ENCODE measurements around the gene HIBCH. TPM values are rescaled to one million over a fixed set of nuclear protein-coding genes. Genes with fewer than 3 reads are reported as not detected.

Gene HIBCH
- total and polyA plus RNA-seq, 2 of the 13 experiments (the other 11 are each of a cell fraction or from before 2014, with no cell fraction given): 18.8 to 49.5 TPM

GRCh38 chr2:190180313-190181122 lies 139.1 kb downstream of the HIBCH start (continued):
- TF ChIP-seq PAXIP1 (CRISPR knock-in tag; conservative IDR thresholded peaks at IDR 0.05) (no peak; the same call in 1 of the 2 replicates), FOXP4 (CRISPR knock-in tag; IDR thresholded peaks at IDR 0.05) (peak; percentile 1; the same call in 1 of the 2 replicates), ZNF512 (CRISPR knock-in tag; IDR thresholded peaks at IDR 0.05) (0 out of 2 replicates have a peak, but pooled peaks have one; percentile 61), ZNF782 (CRISPR knock-in tag; IDR thresholded peaks at IDR 0.05; ENCODE audit: borderline replicate concordance) (peak; percentile 69; the same call in 1 of the 2 replicates), MAF1 (CRISPR knock-in tag; IDR thresholded peaks at IDR 0.05; ENCODE audit: borderline replicate concordance) (peak; percentile 88), TAF15 (IDR thresholded peaks at IDR 0.05; ENCODE audit: low read depth, low read length, poor library complexity, severe bottlenecking) (peak; percentile 93), PBX2 (CRISPR knock-in tag; IDR thresholded peaks at IDR 0.05) (no peak), ZNF205 (CRISPR knock-in tag; IDR thresholded peaks at IDR 0.05) (peak; percentile 65; the same call in 1 of the 2 replicates), PAX8 (CRISPR knock-in tag; IDR thresholded peaks at IDR 0.05; ENCODE audit: borderline replicate concordance) (no peak), YEATS4 (CRISPR knock-in tag; IDR thresholded peaks at IDR 0.05; ENCODE audit: borderline replicate concordance) (peak; percentile 83; the same call in 1 of the 2 replicates), MIXL1 (CRISPR knock-in tag; IDR thresholded peaks at IDR 0.05) (no peak), ZNF326 (CRISPR knock-in tag; IDR thresholded peaks at IDR 0.05; ENCODE audit: borderline replicate concordance) (no peak), RARA (CRISPR knock-in tag; IDR thresholded peaks at IDR 0.05) (0 out of 2 replicates have a peak, but pooled peaks have one; percentile 23), FOXO4 (CRISPR knock-in tag; conservative IDR thresholded peaks at IDR 0.05) (no peak), RBFOX2 (IDR thresholded peaks at IDR 0.05; ENCODE audit: low read depth, low read length) (peak; percentile 82), RFXAP (CRISPR knock-in tag; IDR thresholded peaks at IDR 0.05; ENCODE audit: borderline replicate concordance) (peak; percentile 62; the same call in 1 of the 2 replicates), ZNF562 (CRISPR knock-in tag; IDR thresholded peaks at IDR 0.05; ENCODE audit: borderline replicate concordance) (no peak), LCORL (IDR thresholded peaks at IDR 0.05) (0 out of 2 replicates have a peak, but pooled peaks have one; percentile 13), LCORL (CRISPR knock-in tag; IDR thresholded peaks at IDR 0.05) (peak; percentile 94)
